WTC11 (cell line): Measurements from ENCODE around the gene FAM240A. TPM values are rescaled to one million over a fixed set of nuclear protein-coding genes. Genes with fewer than 3 reads are reported as not detected.

ENCODE experiments used
- ATAC-seq: fragments of 200-7000 bp; cut with Tn5 transposase; 2 replicates; pipeline ENCODE4 v1.10.0; 2021; ENCODE audit warnings: mild to moderate bottlenecking, moderate library complexity
- CTCF ChIA-PET: fragments of 300-600 bp; sonication (Branson Sonifier 250); formaldehyde crosslinking; loops from one replicate; lab custom pipeline; 2021; ENCODE audit warnings: antibody characterized with exemption; lab: Charles Lee
- POLR2A ChIA-PET: fragments of 350-600 bp; sonication (Branson Sonifier 250); formaldehyde crosslinking; loops from one replicate; lab custom pipeline; 2021; ENCODE audit warnings: antibody characterized with exemption; lab: Charles Lee
- DNase-seq: peaks from one replicate; pipeline ENCODE4 v3.0.0; 2021; ENCODE audit warnings: low spot score
- H3K27ac Mint-ChIP-seq: 2 replicates; pipeline ENCODE4 v1.8.0; 2021; ENCODE audit warnings: mixed read lengths
- H3K27me3 Mint-ChIP-seq: 2 replicates; pipeline ENCODE4 v1.8.0; 2021; ENCODE audit warnings: low read depth, mild to moderate bottlenecking, moderate library complexity, mixed read lengths
- H3K36me3 Mint-ChIP-seq: 2 replicates; pipeline ENCODE4 v1.8.0; 2021; ENCODE audit warnings: mixed read lengths
- H3K4me1 Mint-ChIP-seq: 2 replicates; pipeline ENCODE4 v1.8.0; 2022; ENCODE audit warnings: mixed read lengths
- H3K4me3 Mint-ChIP-seq: 2 replicates; pipeline ENCODE4 v1.8.0; 2021; ENCODE audit warnings: mild to moderate bottlenecking, moderate library complexity, mixed read lengths
- H3K9me3 Mint-ChIP-seq: 2 replicates; pipeline ENCODE4 v1.8.0; 2021; ENCODE audit warnings: mixed read lengths
- CREB1 ChIP-seq: sonication (generic); formaldehyde crosslinking; IDR thresholded peaks from 2 replicates; pipeline ENCODE4 v1.8.0; 2023; ENCODE audit warnings: mild to moderate bottlenecking, missing genetic modification reagents
- CREM ChIP-seq: sonication (generic); formaldehyde crosslinking; IDR thresholded peaks from 2 replicates; pipeline ENCODE4 v1.8.1; 2022; ENCODE audit warnings: mild to moderate bottlenecking, missing genetic modification reagents, moderate library complexity
- ESRRA ChIP-seq: sonication (generic); formaldehyde crosslinking; IDR thresholded peaks from 2 replicates; pipeline ENCODE4 v1.8.1; 2022; ENCODE audit warnings: mild to moderate bottlenecking, missing genetic modification reagents, borderline replicate concordance
- IRF2 ChIP-seq: sonication (generic); formaldehyde crosslinking; IDR thresholded peaks from 2 replicates; pipeline ENCODE4 v1.8.0; 2022; ENCODE audit warnings: low read depth, missing genetic modification reagents, borderline replicate concordance
- NFATC4 ChIP-seq: fragments of 250-450 bp; sonication (Bioruptor Pico); IDR thresholded peaks from 2 replicates; pipeline ENCODE4 v1.9.0; 2021; ENCODE audit warnings: mild to moderate bottlenecking
- NFYB ChIP-seq: sonication (generic); formaldehyde crosslinking; conservative IDR thresholded peaks from 2 replicates; pipeline ENCODE4 v1.8.0; 2022; ENCODE audit warnings: low read depth, missing genetic modification reagents
- NR3C1 ChIP-seq: sonication (generic); formaldehyde crosslinking; conservative IDR thresholded peaks from 2 replicates; pipeline ENCODE4 v1.8.1; 2023; ENCODE audit warnings: low read depth, mild to moderate bottlenecking, missing genetic modification reagents
- SMAD3 ChIP-seq: sonication (generic); formaldehyde crosslinking; IDR thresholded peaks from 2 replicates; pipeline ENCODE4 v1.8.0; 2022; ENCODE audit warnings: missing genetic modification reagents, mild to moderate bottlenecking, borderline replicate concordance
- TCF7 ChIP-seq: sonication (generic); formaldehyde crosslinking; IDR thresholded peaks from 2 replicates; pipeline ENCODE4 v1.8.0; 2022; ENCODE audit warnings: mild to moderate bottlenecking, low read depth, missing genetic modification reagents, moderate library complexity
- ZNF317 ChIP-seq: sonication (generic); formaldehyde crosslinking; IDR thresholded peaks from 2 replicates; pipeline ENCODE4 v1.8.1; 2023; ENCODE audit warnings: low read depth, mild to moderate bottlenecking, moderate library complexity, missing genetic modification reagents, borderline replicate concordance
- ZNF396 ChIP-seq: fragments of 250-450 bp; sonication (Bioruptor Pico); IDR thresholded peaks from 2 replicates; pipeline ENCODE4 v1.8.0; 2021; ENCODE audit warnings: mild to moderate bottlenecking, moderate library complexity, borderline replicate concordance
- total RNA-seq: library from RNA; stranded (reverse); gene quantifications from 3 replicates; pipeline ENCODE4 v1.2.3, GENCODE V29; 2021
- TF ChIP-seq, protein P1 (sequence below): sonication (generic); formaldehyde crosslinking; IDR thresholded peaks from 2 replicates; pipeline ENCODE4 v1.8.1; 2022; ENCODE audit warnings: mild to moderate bottlenecking, moderate library complexity, missing genetic modification reagents
- TF ChIP-seq, protein P2 (sequence below): sonication (generic); formaldehyde crosslinking; IDR thresholded peaks from 2 replicates; pipeline ENCODE4 v1.8.0; 2022; ENCODE audit warnings: mild to moderate bottlenecking, missing genetic modification reagents
- TF ChIP-seq, protein P3 (sequence below): sonication (generic); formaldehyde crosslinking; IDR thresholded peaks from 2 replicates; pipeline ENCODE4 v1.8.1; 2022; ENCODE audit warnings: missing genetic modification reagents, borderline replicate concordance
- TF ChIP-seq, protein P4 (sequence below): fragments of 250-450 bp; sonication (Bioruptor Pico); conservative IDR thresholded peaks from 2 replicates; pipeline ENCODE4 v1.9.0; 2021; ENCODE audit warnings: mild to moderate bottlenecking
- TF ChIP-seq, protein P5 (sequence below): sonication (generic); formaldehyde crosslinking; conservative IDR thresholded peaks from 2 replicates; pipeline ENCODE4 v1.8.1; 2023; ENCODE audit warnings: mild to moderate bottlenecking, low read depth, missing genetic modification reagents, moderate library complexity
- TF ChIP-seq, protein P6 (sequence below): sonication (generic); formaldehyde crosslinking; IDR thresholded peaks from 2 replicates; pipeline ENCODE4 v1.8.0; 2023; ENCODE audit warnings: missing genetic modification reagents, mild to moderate bottlenecking, borderline replicate concordance

FAM240A gene
- total RNA-seq, 1 experiment from 2014 or later: 0.13 TPM

DNA sequence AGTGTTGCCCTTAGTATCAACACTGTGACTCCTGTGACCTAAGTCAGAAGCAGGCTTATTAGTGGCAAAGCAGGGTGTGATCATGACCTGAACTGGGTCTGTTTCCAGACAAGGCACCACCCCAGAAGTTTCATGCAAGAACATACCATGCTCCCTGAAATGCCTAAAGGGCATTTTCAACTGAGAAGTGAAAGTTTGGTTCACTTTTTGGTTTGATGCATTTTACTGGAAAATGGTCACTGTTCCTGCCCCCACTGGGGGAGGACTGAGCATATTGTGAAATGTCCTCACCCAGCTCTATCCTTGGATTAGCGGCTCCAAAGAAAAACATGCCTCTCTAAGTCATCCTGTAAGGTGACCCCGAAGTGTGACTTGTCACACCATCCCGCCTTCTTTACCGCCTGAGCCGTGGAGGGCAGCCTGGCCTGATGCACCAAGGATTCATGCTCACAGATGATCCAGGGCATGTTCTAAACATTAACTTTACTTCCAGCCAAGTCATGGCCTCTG is 3.1 kb upstream of the FAM240A start:
- ATAC-seq: no peak
- no peak overlapping the region for H3K27ac Mint-ChIP-seq
- no peak for TF ChIP-seq NFATC4 (CRISPR knock-in tag)
- TF ChIP-seq, protein P1, sequence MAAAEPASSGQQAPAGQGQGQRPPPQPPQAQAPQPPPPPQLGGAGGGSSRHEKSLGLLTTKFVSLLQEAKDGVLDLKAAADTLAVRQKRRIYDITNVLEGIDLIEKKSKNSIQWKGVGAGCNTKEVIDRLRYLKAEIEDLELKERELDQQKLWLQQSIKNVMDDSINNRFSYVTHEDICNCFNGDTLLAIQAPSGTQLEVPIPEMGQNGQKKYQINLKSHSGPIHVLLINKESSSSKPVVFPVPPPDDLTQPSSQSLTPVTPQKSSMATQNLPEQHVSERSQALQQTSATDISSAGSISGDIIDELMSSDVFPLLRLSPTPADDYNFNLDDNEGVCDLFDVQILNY (CRISPR knock-in tag): no peak
- TF ChIP-seq, protein P2, sequence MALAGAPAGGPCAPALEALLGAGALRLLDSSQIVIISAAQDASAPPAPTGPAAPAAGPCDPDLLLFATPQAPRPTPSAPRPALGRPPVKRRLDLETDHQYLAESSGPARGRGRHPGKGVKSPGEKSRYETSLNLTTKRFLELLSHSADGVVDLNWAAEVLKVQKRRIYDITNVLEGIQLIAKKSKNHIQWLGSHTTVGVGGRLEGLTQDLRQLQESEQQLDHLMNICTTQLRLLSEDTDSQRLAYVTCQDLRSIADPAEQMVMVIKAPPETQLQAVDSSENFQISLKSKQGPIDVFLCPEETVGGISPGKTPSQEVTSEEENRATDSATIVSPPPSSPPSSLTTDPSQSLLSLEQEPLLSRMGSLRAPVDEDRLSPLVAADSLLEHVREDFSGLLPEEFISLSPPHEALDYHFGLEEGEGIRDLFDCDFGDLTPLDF (CRISPR knock-in tag): no peak
- no peak for TF ChIP-seq SMAD3 (CRISPR knock-in tag)
- TF ChIP-seq, protein P3, sequence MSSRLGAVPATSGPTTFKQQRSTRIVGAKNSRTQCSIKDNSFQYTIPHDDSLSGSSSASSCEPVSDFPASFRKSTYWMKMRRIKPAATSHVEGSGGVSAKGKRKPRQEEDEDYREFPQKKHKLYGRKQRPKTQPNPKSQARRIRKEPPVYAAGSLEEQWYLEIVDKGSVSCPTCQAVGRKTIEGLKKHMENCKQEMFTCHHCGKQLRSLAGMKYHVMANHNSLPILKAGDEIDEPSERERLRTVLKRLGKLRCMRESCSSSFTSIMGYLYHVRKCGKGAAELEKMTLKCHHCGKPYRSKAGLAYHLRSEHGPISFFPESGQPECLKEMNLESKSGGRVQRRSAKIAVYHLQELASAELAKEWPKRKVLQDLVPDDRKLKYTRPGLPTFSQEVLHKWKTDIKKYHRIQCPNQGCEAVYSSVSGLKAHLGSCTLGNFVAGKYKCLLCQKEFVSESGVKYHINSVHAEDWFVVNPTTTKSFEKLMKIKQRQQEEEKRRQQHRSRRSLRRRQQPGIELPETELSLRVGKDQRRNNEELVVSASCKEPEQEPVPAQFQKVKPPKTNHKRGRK (CRISPR knock-in tag): no peak
- TF ChIP-seq, protein P4, sequence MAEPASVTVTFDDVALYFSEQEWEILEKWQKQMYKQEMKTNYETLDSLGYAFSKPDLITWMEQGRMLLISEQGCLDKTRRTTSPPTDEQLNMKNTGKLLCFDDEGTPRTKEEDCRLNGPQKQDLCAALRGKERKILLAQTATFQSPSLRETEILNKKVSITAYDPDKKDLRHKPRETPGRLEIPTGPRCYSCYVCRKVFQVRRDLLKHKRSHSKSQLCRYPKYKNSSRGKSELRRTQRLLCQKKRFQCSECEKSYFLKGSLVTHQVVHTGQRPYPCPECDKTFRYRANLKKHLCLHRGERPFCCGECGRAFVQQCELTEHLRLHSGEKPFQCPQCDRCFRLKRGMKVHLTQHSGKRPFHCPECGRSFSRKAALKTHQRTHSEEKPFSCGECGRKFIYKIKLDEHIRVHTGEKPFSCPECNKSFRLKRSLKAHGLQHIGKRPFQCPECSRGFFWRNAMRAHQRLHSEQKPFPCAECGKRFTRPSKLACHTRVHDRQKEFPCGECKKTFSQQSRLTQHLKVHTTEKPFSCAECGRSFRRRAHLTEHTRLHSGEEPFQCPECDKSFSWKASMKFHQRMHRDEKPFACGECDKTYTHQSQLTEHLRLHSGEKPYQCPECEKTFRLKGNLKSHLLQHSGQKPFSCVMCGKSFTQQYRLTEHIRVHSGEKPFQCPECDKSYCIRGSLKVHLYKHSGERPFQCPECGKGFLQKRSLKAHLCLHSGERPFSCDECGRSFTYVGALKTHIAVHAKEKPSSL (CRISPR knock-in tag): no peak
- no peak for TF ChIP-seq CREB1
- TF ChIP-seq ESRRA (CRISPR knock-in tag): no peak
- TF ChIP-seq NFYB: no peak
- TF ChIP-seq ZNF317 (CRISPR knock-in tag): no peak
- TF ChIP-seq, protein P5, sequence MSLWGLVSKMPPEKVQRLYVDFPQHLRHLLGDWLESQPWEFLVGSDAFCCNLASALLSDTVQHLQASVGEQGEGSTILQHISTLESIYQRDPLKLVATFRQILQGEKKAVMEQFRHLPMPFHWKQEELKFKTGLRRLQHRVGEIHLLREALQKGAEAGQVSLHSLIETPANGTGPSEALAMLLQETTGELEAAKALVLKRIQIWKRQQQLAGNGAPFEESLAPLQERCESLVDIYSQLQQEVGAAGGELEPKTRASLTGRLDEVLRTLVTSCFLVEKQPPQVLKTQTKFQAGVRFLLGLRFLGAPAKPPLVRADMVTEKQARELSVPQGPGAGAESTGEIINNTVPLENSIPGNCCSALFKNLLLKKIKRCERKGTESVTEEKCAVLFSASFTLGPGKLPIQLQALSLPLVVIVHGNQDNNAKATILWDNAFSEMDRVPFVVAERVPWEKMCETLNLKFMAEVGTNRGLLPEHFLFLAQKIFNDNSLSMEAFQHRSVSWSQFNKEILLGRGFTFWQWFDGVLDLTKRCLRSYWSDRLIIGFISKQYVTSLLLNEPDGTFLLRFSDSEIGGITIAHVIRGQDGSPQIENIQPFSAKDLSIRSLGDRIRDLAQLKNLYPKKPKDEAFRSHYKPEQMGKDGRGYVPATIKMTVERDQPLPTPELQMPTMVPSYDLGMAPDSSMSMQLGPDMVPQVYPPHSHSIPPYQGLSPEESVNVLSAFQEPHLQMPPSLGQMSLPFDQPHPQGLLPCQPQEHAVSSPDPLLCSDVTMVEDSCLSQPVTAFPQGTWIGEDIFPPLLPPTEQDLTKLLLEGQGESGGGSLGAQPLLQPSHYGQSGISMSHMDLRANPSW: no peak
- TF ChIP-seq, protein P6, sequence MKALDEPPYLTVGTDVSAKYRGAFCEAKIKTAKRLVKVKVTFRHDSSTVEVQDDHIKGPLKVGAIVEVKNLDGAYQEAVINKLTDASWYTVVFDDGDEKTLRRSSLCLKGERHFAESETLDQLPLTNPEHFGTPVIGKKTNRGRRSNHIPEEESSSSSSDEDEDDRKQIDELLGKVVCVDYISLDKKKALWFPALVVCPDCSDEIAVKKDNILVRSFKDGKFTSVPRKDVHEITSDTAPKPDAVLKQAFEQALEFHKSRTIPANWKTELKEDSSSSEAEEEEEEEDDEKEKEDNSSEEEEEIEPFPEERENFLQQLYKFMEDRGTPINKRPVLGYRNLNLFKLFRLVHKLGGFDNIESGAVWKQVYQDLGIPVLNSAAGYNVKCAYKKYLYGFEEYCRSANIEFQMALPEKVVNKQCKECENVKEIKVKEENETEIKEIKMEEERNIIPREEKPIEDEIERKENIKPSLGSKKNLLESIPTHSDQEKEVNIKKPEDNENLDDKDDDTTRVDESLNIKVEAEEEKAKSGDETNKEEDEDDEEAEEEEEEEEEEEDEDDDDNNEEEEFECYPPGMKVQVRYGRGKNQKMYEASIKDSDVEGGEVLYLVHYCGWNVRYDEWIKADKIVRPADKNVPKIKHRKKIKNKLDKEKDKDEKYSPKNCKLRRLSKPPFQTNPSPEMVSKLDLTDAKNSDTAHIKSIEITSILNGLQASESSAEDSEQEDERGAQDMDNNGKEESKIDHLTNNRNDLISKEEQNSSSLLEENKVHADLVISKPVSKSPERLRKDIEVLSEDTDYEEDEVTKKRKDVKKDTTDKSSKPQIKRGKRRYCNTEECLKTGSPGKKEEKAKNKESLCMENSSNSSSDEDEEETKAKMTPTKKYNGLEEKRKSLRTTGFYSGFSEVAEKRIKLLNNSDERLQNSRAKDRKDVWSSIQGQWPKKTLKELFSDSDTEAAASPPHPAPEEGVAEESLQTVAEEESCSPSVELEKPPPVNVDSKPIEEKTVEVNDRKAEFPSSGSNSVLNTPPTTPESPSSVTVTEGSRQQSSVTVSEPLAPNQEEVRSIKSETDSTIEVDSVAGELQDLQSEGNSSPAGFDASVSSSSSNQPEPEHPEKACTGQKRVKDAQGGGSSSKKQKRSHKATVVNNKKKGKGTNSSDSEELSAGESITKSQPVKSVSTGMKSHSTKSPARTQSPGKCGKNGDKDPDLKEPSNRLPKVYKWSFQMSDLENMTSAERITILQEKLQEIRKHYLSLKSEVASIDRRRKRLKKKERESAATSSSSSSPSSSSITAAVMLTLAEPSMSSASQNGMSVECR (CRISPR knock-in tag): no peak
- TF ChIP-seq ZNF396: no peak
- no peak for TF ChIP-seq CREM (CRISPR knock-in tag)
- no peak for TF ChIP-seq IRF2 (CRISPR knock-in tag)
- TF ChIP-seq NR3C1: no peak
- TF ChIP-seq TCF7 (CRISPR knock-in tag): no peak
- TF ChIP-seq, all 79 proteins: peak for 0
- no peak for DNase-seq
- Mint-ChIP-seq H3K4me1 (peaks cover 53% of the 10 kb centered on the region), H3K27me3 (peaks cover 3% of the 10 kb centered on the region; the same call in 1 of the 2 replicates), H3K4me3 (no peak overlapping the region), H3K9me3 (no peaks in the 10 kb centered on the region), H3K36me3 (no peaks in the 10 kb centered on the region)
- POLR2A ChIA-PET: interaction anchor here (0.9 to 1.0 kb wide), 2 partner anchors 23 to 32 kb away, joined by 3 to 4 read pairs; a partner anchor contains a TSS
- CTCF ChIA-PET: interaction anchor here (1.6 to 3.4 kb wide), 4 partner anchors 20 to 147 kb away, joined by 5 to 28 read pairs (median 10); no protein-coding TSS in a partner anchor
